GM21367 (cell line): Measurements from ENCODE around the gene EHBP1.

Source experiments
- ATAC-seq: cut with Tn5 transposase; IDR thresholded peaks from one replicate; pipeline ENCODE4 v1.9.1; 2021; ENCODE audit not compliant: unreplicated experiment

EHBP1 gene

DNA sequence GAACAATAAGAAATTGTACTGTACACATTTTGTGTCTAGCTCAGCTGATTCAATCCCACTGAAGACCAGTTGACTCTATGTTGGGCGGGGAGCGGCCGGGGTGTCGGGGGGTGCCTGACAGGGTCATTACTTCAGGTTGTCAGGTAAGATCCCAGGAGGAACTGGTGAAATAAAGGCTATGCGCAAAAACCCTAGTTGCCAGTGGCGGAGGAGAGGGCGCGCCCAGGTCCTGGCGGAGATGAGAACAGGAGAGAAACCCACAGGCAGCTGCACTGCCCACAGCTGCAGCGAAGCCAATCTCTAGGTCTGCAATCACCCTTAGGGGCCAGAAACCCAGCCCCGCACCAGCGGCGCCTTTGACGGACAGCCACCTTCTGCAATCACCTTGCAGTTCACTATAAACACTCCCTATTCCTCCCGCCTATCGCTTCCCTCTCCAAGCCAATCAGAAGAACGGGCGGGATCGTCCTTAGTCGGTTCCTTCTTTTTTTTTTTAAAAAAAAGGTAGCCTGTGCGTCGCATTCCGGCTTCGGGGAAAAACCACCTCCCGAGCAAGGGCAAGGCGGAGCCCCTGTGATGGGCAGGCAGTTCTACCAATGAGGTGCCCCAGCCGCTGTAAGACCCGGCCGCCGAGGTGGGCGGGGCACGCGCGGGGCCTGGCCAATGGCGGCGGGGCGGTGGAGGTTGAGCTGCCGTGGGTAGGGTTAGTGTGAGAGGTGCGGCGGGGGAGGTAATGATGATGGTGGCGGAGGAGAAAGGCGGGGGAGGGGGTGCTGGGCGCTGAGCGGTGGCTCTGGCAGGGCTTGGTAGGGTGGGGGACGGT lies at the start of gene EHBP1:
Gene EHBP1, plus strand, starts transcription at position 707 of the 823 bp plus-strand sequence. CDS start 1,479 bp downstream, outside the sequence.
- peak; percentile 93 for ATAC-seq

DNA sequence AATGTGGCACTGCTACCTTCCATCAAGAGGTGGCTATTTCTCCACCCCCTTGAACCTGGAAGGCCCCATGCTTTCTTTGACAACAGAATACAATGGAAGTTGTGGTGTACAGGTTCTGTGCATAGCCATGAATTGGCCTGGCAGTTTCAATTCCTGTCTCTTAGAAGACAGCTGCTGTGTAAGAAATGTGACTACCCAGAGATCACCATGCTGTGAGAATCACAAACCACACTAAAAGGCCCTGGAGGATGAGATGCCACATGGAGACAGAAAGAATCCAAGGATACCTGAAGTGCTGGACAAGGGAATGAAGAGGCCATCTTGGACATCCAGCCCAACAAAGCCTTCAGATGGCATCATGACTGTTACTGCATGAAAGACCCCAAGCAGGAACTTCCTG lies 47.7 kb upstream of the EHBP1 start:
- ATAC-seq: peak; percentile 47

DNA sequence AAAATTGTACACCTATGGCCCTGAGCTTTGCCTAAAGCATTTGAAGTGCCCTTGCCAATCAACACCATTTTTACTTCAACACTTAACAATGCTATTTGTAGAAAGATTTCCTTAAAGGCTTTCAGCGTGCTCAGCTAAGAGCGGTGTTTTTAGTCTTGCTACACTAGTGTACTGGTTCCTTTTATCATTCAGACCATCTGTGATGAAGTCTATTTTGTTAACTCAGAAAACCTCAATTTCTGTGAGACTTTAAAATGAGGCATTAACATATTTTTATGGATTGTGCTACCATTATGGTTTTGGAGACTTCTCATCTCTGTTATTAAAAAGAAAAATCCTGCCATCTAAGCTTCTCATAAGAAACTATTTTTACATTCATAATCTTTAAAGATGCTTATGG lies 46.6 kb upstream of the EHBP1 start:
- ATAC-seq: no peak

DNA sequence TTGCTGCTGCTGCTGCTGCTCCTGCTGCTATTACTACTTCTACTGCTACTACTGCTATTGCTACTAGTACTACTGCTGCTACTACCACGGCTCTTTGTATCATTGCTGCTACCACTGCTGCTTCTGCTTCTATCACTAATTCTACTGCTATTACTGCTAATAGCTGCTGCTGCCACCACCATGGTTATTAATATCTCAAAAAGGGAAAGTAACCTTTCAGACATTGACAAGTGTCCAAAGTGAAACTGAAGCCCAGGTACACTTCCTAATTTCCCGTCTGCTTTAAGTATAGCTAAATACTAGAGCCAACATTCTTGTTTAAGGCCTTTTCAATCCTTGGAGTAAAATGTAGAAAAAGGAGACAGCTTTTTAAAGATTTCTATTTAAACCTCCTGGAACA lies 45.4 kb upstream of the EHBP1 start:
- ATAC-seq: peak; percentile 71

DNA sequence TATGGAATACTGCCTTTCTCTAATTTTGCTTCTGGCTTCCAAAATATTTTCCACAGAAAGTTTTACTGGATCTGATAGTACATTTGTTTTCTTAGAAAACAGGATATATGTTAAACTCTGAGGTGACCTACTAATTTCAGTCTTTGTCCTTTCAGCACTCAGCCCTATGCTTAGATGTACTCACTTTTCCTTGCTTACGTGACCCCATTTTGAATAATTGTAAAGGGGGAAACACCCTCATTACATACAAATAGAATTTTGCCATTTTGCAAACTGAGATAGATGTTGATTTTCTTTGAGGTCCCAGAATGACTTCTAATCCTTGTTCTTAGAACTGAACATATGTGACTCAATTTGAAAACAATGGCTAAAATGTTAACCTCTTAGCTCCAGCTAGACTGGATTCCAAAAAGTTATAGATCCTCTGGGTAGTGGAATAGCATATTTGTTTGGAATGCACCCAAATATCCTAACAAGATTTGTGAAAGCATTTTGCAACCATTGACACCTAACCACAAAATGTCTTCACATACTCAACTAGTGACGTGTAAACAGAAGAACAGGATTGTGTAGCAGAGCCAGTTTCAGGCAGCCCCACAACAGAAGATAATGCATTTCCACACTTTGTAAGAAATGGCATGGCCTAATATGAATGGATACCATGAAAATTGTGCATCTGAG lies 44.8 kb upstream of the EHBP1 start:
- no peak for ATAC-seq

DNA sequence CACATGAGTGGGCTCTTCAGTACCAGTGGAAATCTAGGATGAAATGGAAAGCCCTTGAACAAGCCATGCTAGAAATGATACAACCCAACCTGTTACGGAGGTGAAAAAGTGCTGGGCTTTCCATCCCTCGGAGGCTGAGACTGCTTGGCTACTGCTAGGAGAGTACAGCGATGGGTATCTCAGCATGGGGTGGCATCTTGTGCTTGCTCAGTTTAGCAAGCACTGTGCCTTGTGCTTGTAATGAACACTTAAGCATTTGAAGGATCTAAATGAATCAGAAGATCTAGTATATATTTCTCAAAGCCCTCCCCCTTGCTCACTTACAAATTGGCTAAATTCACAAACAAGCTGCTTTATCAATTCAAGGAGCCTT lies 44.3 kb upstream of the EHBP1 start:
- ATAC-seq: no peak

DNA sequence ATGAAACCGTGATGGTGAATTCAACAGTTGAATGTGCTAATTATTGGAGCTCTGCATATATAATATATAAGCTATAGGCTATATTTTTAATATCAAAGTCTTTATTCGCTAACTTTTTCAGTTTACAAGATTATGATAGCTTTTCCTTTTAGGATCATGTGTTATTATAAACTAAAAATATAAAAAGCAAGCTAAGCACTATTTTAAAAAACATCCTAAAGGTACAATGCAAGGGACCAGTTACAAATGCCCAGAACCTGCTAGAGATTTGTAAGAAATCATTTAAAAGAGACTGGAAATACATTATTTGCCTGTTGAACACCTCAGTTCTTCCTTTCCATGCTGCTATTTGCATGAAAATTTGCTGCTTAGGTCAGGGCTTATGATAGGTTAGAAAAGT lies 43.4 kb upstream of the EHBP1 start:
- ATAC-seq: no peak

DNA sequence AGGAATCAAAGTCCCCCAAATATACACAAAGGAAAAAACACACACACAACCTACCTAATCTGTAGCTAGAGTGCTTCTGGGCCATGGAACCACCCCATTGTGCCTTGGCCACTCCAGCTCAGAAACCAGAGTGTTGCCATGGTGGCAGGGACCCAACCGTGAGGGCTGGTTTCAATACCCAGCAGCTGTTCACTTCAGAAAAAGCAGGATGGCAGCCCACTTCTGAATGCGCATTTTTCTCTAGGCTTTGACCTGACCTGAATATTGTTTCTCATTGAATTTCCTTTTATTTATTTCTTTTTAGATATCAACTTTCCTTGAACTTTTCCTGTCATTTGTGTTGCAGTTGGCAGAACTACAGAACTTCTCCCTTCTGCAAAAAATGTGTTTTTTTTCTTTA lies 43.0 kb upstream of the EHBP1 start:
- ATAC-seq: no peak

DNA sequence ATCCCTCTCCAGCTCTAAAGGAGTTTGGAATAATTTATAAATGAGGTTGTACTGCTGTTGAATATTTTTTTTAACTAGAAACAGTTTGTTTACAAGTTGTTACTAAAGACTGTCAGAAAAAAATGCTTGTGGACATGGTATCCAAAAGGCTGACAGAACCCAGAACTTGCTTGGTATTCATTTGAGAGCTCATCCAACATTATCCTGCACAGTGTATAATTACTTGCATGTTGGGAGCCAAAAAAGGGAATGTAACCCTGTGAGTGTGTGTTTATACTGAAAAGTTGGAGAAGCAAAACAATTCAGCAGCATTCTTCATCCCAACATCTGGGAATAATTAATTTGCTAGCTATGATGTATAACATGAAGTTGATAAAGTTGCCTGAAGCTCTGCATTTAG lies 42.1 kb upstream of the EHBP1 start:
- ATAC-seq: no peak

DNA sequence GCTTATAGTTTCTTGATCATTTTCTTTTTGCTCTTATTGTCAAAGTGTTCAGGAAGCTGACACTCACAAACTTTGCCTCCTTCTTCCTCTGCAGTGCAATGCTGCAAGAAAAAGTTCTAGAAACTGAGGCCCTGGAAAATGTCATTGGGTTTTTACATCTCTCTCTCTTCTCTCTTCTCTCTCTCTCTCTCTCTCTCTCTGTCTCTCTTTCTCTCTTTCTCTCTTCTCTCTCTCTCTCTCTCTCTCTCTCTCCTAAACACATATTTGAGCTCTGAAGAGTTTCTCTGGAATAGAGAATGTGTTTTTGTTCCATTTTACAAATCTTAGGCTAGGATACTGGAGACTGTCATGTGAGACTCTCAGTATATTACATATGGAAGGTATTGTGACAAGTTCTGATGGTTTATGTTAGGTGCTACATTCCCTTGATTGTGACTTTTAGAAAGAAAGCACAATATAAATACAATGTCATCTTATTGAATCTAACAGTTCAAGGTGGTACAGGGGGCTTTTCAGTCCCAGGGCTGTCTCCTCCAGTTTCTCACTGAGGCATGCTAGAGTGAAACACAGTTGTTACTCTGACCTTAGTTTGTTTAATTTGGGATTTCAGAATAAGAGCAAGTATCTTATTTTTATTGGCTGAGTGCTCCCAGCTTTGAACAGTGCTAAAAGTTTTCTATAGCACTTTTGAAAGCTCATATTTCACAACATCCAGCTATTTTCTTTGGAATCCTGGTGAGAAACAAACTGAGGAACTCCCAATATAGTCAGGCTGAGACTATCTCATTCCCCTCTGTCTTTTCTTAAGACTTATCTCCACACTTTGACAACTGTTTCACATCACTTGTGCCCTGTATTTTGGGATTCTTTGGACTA lies 41.4 kb upstream of the EHBP1 start:
- no peak for ATAC-seq

DNA sequence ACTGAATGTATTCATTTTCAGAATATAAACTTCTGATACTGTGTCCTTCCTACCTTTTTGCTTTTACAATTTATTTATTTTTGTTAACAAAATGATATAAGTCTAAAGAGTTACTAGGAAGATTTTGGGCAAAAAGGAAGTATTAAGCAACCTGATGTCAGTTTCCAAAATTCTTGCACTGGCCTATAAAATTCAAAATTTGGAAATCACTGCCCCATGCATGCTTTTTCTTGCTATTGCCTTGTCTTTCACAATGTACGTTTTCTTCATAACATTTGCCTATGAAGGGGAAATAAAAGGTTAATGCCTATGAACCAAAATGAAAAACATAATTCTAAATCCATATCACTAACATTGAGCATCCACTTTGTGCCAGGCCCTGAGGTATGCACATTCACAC lies 40.1 kb upstream of the EHBP1 start:
- no peak for ATAC-seq

DNA sequence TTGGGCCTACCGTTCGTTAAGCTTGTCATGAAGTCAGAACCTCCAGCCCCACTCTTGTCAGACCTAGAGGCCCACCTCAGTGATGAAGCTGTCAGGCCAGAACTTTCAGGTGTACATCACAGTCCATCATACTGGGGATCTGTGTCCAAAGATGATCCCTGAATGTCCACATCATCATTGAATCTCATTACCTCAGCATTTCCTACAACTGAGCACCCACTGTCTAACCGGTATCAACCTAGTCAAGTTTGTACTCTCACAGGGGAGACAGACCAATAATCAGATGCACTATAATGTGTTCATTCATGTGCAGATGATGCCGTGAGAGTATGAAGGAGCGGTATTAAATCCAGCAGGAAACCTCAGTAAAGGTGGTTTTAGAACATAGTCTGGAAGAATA lies 36.3 kb upstream of the EHBP1 start:
- no peak for ATAC-seq

DNA sequence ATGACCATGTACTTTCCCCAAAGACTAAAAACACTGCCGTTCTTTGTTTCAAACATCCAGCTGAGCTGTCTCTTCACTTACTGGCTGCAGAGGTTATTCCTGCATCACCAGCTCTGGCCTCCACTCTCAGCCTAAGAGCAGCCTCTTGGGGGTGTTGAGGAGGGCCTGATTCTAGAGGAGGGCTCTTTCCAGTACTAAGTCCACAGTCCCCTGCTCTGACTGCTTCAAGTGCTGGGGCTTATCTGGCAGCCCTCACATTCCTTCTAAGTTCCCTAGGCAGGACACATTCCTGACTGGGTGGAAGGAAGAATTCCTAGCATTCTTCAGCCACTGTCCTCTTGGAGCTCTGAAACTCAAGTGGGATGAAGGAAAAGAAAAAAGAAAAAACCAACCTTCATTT lies 32.9 kb upstream of the EHBP1 start:
- no peak for ATAC-seq

DNA sequence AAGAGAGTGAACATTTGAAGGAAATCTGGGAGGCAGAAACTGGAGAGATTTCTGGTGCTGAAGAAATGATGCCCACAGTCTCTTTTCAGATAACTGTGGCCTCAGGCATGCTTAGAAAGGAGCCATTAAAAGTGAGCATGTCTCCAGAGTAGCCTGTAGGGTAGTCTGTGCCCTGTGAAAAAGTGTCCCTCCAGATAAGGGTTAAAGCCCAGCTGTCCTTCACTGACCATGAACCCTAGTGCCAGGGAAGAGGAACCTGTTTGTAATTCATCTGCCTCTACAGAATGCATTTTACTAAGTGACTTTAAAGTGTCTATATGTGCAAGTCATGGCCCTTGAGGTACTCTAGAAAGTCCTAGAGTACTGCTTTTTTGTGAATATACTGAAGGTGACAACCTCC lies 30.5 kb upstream of the EHBP1 start:
- ATAC-seq: no peak

DNA sequence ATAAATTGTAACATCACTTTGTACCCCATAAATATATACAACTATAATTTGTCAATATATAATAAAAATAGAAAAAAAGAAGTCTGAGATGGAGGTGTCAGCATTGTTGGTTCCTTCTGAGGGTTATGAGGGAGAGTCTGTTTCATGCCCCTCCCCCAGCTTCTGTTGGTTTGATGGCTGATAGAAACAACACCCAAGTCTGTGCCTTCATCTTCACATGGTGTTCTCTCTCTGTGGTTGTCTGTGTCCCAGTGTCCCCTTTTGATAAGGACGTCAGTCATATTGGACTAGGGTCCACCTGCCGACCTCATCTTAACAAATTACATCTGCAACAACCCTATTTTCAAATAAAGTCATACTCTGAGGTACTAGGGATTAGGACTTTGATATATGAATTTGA lies 20.3 kb upstream of the EHBP1 start:
- no peak for ATAC-seq

DNA sequence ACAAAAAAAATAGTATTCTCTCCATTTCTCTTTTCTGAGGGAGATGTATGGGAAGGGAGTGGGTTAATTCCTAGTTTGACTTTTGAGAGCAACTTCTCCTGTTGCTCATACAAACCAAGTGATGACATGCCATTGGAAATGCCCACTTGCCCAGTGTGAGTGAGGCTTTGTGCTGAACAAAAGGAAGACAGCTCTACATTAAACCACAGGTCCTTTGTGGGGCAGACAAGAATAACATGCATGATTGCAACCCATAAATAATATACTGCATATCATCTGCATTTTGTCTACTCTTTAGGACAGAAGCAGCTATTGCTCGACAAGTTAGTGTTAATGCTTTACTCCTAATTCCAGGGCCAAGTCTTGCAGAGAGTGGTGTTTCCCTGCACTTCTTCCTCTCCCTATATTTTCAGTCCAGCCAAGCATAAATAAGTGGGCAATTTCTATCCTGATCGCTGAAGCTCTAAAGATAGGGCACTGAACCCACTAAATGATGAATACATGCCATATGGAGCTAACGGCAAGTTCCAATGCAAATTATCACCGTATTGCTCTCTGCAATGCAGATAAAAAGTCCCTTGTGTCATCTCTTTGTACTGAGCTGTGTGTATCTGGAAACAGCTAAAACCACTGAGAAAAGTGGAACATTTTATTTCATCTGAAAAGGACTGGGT lies 19.4 kb upstream of the EHBP1 start:
- no peak for ATAC-seq

DNA sequence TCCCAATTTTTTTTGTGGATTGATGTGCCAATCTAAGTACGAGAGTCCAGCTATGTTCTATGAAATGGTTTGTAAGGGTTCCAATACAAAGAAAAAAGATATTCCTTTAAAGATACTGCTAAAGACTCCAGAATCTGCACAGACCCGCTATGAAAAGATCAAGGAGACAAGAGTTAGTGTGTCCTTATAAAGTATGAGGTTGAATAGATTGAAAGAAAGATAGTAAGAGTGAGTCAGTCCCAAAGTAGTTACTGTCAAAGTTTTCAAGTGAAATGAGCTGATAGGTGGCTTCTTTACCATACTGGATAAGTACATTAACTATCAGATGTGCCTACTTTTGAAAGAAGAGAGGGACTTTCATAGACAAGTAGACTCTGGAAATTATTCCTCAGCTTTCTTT lies 17.9 kb upstream of the EHBP1 start:
- no peak for ATAC-seq

DNA sequence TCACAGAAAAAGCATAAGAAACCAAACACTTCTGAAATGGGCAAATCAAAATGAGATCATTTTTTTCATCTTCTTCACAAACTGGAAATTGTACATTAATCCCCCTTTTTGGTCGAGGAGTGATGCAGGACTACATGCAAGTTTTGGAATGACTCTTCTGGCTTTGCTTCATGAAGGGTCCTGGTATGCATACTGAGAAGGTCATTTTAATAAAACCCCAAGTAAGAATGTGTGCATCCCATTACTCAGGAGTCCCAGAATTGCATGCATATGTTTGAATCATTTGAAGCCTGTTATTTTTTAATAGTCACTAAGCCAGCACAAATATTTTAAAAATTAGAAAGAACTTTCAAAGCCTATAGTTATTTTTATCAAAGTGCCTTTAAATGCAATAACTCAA lies 16.7 kb upstream of the EHBP1 start:
- no peak for ATAC-seq

DNA sequence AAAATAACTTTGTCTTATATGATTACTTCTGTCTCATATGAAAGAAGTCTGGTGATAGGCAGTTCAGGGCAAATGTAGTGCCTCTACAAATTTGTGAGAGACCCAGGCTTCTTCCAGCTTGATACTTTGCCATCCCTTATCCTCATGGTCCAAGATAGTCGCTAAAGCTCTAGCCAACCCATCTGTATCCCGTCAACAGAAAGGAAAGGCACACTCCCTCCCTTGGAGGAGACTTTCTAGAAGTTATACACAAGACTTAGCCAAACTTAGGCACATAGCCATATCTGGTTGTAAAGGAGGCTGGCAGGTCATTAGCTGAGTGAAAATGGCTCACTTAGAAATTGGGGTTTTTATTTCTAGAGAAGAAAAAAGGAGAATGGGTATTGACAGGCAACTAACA lies 14.3 kb upstream of the EHBP1 start:
- no peak for ATAC-seq

DNA sequence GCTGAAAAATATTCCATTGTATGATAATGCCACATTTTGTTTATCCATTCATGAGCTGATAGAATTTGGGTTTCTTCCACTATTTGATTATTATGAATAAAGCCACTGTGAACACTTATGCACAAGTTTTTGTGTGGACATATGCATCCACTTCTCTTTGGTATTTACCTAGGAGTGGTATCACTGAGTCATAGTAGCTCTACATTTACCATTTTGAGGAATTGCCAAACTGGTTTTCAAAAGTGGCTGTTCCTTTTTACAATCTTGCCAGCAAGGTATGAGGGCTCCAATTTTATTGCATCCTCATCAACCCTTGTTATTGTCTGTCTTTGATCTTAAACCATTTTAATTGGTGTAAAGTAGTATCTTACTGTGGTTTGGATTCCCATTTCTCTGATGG lies 13.3 kb upstream of the EHBP1 start:
- ATAC-seq: no peak

DNA sequence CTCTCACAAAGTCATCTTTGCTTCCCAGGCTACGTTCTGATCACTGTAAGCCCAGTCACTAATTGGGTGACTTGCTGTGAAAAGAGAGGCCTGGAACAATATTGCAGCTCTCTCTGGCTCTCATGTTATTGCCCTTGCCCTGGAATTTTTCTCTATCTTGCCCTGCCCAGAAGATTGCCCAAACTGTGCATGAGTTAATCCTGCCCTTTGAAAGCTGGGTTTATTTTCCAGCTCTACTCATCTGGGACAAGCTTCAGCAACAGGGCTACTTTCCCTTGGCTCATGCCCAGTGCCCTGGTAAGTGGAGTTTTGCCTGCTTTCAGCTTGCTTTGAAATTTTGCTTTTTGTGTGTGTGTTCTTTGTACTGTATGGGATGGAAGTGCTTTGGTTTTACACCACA lies 6.9 kb upstream of the EHBP1 start:
- no peak for ATAC-seq
